Osteoblast (primary cell): Measurements from ENCODE around the gene ZBED2. TPM values are rescaled to one million over a fixed set of nuclear protein-coding genes. Genes with fewer than 3 reads are reported as not detected.

ENCODE experiments used
- DNase-seq: peaks from one replicate; pipeline ENCODE4 v3.0.0; 2011; ENCODE audit warnings: low spot score, mixed read lengths; ENCODE audit not compliant: insufficient read length; ENCODE audit errors: missing footprints
- H2AFZ ChIP-seq: 2 replicates; pipeline ENCODE4 v1.6.0; 2011; ENCODE audit warnings: mild to moderate bottlenecking, low read length
- H3K27ac ChIP-seq: 2 replicates; pipeline ENCODE4 v1.5.1; 2011; ENCODE audit warnings: mild to moderate bottlenecking, low read depth, low read length, moderate library complexity
- H3K27me3 ChIP-seq: 2 replicates; pipeline ENCODE4 v1.6.0; 2012; ENCODE audit warnings: mild to moderate bottlenecking, control low read depth, inconsistent platforms, low read length, moderate library complexity; ENCODE audit not compliant: insufficient read depth
- H3K36me3 ChIP-seq: 2 replicates; pipeline ENCODE4 v1.5.1; 2011; ENCODE audit warnings: mild to moderate bottlenecking, low read length, control low read depth, moderate library complexity; ENCODE audit not compliant: insufficient read depth
- H3K4me1 ChIP-seq: 2 replicates; pipeline ENCODE4 v1.5.1; 2011; ENCODE audit warnings: mild to moderate bottlenecking, low read length, control low read depth, moderate library complexity; ENCODE audit not compliant: insufficient read depth
- H3K4me2 ChIP-seq: 2 replicates; pipeline ENCODE4 v1.6.0; 2011; ENCODE audit warnings: mild to moderate bottlenecking, low read length; ENCODE audit not compliant: insufficient read depth
- H3K4me3 ChIP-seq: fragments of 200-600 bp; sonication (generic); 3 replicates; pipeline ENCODE4 v1.5.1; 2012; ENCODE audit warnings: mild to moderate bottlenecking, low read length, inconsistent platforms; ENCODE audit not compliant: insufficient read depth
- H3K79me2 ChIP-seq: 2 replicates; pipeline ENCODE4 v1.6.0; 2012; ENCODE audit warnings: mild to moderate bottlenecking, low read length, control low read depth, inconsistent platforms; ENCODE audit not compliant: insufficient read depth
- H3K9me3 ChIP-seq: 2 replicates; pipeline ENCODE4 v1.5.1; 2011; ENCODE audit warnings: low read depth, low read length, control low read depth
- H4K20me1 ChIP-seq: 2 replicates; pipeline ENCODE4 v1.6.0; 2012; ENCODE audit warnings: mild to moderate bottlenecking, low read length, control low read depth; ENCODE audit not compliant: insufficient read depth
- CTCF ChIP-seq: IDR thresholded peaks from 2 replicates; pipeline ENCODE4 v1.5.1; 2011; ENCODE audit warnings: mild to moderate bottlenecking, low read depth, low read length, moderate library complexity; ENCODE audit errors: extremely low read depth
- total RNA-seq: library from RNA; depleted of rRNA; stranded (reverse); fragments of >200 nt; gene quantifications from 2 replicates; pipeline ENCODE4 v1.2.3, GENCODE V29; 2012

ZBED2 gene
- total RNA-seq, 1 donor: under 0.01 TPM

GRCh38 chr3:111617912-111618601 is 22.9 kb upstream of the ZBED2 start:
- Histone ChIP-seq H3K27me3 (no peaks in the 10 kb centered on the region), H3K4me3 (no peak overlapping the region), H4K20me1 (no peaks in the 10 kb centered on the region), H3K4me1 (no peaks in the 10 kb centered on the region), H3K4me2 (no peak overlapping the region), H2AFZ (no peak overlapping the region), H3K9me3 (no peaks in the 10 kb centered on the region), H3K27ac (no peak overlapping the region), H3K79me2 (no peaks in the 10 kb centered on the region), H3K36me3 (no peaks in the 10 kb centered on the region)
- no peak for DNase-seq
- TF ChIP-seq CTCF: no peak

GRCh38 chr3:111617406-111617805 is 22.3 kb upstream of the ZBED2 start:
- no peak overlapping the region for H3K4me3 ChIP-seq
- H2AFZ ChIP-seq: no peak overlapping the region
- H4K20me1 ChIP-seq: no peaks in the 10 kb centered on the region
- no peaks in the 10 kb centered on the region for H3K27me3 ChIP-seq
- no peaks in the 10 kb centered on the region for H3K4me1 ChIP-seq
- H3K27ac ChIP-seq: no peak overlapping the region
- H3K79me2 ChIP-seq: no peaks in the 10 kb centered on the region
- no peak overlapping the region for H3K4me2 ChIP-seq
- no peak for TF ChIP-seq CTCF
- H3K36me3 ChIP-seq: no peaks in the 10 kb centered on the region
- H3K9me3 ChIP-seq: no peaks in the 10 kb centered on the region
- no peak for DNase-seq

- H3K4me2 ChIP-seq: no peak overlapping the region
- no peaks in the 10 kb centered on the region for H4K20me1 ChIP-seq
- peak overlapping the region; percentile 63 for H2AFZ ChIP-seq
- H3K27me3 ChIP-seq: no peaks in the 10 kb centered on the region
- H3K79me2 ChIP-seq: no peaks in the 10 kb centered on the region
- H3K9me3 ChIP-seq: no peaks in the 10 kb centered on the region
- no peaks in the 10 kb centered on the region for H3K36me3 ChIP-seq
- no peak overlapping the region for H3K4me3 ChIP-seq
- H3K27ac ChIP-seq: no peak overlapping the region
- TF ChIP-seq CTCF: peak; percentile 60
- DNase-seq: peak; percentile 49
- H3K4me1 ChIP-seq: no peaks in the 10 kb centered on the region
Observed at GRCh38 chr3:111616417-111617105, 21.4 kb upstream of the ZBED2 start.

GRCh38 chr3:111615880-111616279 is 20.7 kb upstream of the ZBED2 start:
- H3K79me2 ChIP-seq: no peaks in the 10 kb centered on the region
- no peaks in the 10 kb centered on the region for H3K4me1 ChIP-seq

More at GRCh38 chr3:111615880-111616279, 20.7 kb upstream of the ZBED2 start:
- TF ChIP-seq CTCF: no peak
- no peak overlapping the region for H3K4me3 ChIP-seq
- no peak overlapping the region for H3K27ac ChIP-seq
- H3K4me2 ChIP-seq: no peak overlapping the region
- no peaks in the 10 kb centered on the region for H3K9me3 ChIP-seq
- DNase-seq: no peak
- H4K20me1 ChIP-seq: no peaks in the 10 kb centered on the region
- H2AFZ ChIP-seq: no peak overlapping the region
- H3K36me3 ChIP-seq: no peaks in the 10 kb centered on the region
- H3K27me3 ChIP-seq: no peaks in the 10 kb centered on the region
